Body of pancreas (tissue), 4 donors: Measurements from ENCODE around the gene PA2G4. TPM values are rescaled to one million over a fixed set of nuclear protein-coding genes. Genes with fewer than 3 reads are reported as not detected.

Source experiments
- ATAC-seq: fragments of 150-250 bp; one replicate; pipeline ENCODE4 v1.9.1; 2016
- DNase-seq, 4 donors: peaks; one replicate each; pipeline ENCODE4 v3.0.0-alpha.2; 2019
- H3K27ac ChIP-seq, 4 donors: fragments of 200-600 bp; sonication (generic); 1 replicate in 3 of 4; 2 replicates in 1 of 4; pipeline versions ENCODE4 v1.5.1 to v1.6.1; 2016 to 2019; ENCODE audit warnings: mild to moderate bottlenecking in 1 of 4, mixed read lengths in 1 of 4, moderate library complexity in 1 of 4
- H3K27me3 ChIP-seq, 2 donors: fragments of 200-600 bp; sonication (generic); one replicate each; pipeline ENCODE4 v1.6.0; 2016; ENCODE audit warnings: mild to moderate bottlenecking in 1 of 2
- H3K36me3 ChIP-seq, 2 donors: fragments of 200-600 bp; sonication (generic); replicated peaks in 1 of 2; 2 replicates each; pipeline ENCODE4 v1.5.1; 2016; ENCODE audit warnings: low read depth in 2 of 2; ENCODE audit not compliant: insufficient read depth in 1 of 2
- H3K4me1 ChIP-seq: fragments of 200-600 bp; sonication (generic); one replicate; pipeline ENCODE4 v1.6.0; 2016
- H3K4me3 ChIP-seq, 2 donors: fragments of 200-600 bp; sonication (generic); 1 replicate in 1 of 2; 2 replicates in 1 of 2; pipeline ENCODE4 v1.5.1; 2016 to 2019
- H3K9me3 ChIP-seq, 3 donors: fragments of 200-600 bp; sonication (generic); 1 replicate in 2 of 3; 2 replicates in 1 of 3; pipeline ENCODE4 v1.5.1; 2016
- CTCF ChIP-seq, 7 experiments: fragments of 450-650 bp in 4 of 7; fragments of 200-600 bp in 3 of 7; sonication (generic) in 3 of 7; IDR thresholded peaks; one replicate each; pipeline ENCODE4 v1.5.1; 2016 to 2019; ENCODE audit warnings: antibody characterized with exemption in 7 of 7
- POLR2A ChIP-seq, 3 donors: fragments of 450-650 bp; IDR thresholded peaks; one replicate each; pipeline ENCODE4 v1.6.1; 2016; ENCODE audit warnings: antibody characterized with exemption in 3 of 3, mild to moderate bottlenecking in 2 of 3
- WGBS, 2 donors: methylation state at CpG; one replicate each; pipeline ENCODE4 v1.1.5; 2017; 5-methylcytosine and 5-hydroxymethylcytosine counted together
- intact Hi-C: fragments of 100-400 bp; cut with DNase I; formaldehyde crosslinking; loops from one replicate; pipeline ENCODE4 v1.15.1; 2023
- total RNA-seq, 2 donors: library from RNA; depleted of rRNA; stranded (reverse); fragments of >200 nt; gene quantifications; one replicate each; pipeline ENCODE4 v1.1.0, GENCODE V29; 2016

The PA2G4 gene
- total RNA-seq, 2 donors from 2014 or later, result 49.4 to 107 TPM

- no peak for TF ChIP-seq POLR2A (IDR thresholded peaks at IDR 0.05)
- TF ChIP-seq CTCF (IDR thresholded peaks at IDR 0.05), result no peak
- ATAC-seq, result no peak
- no peaks in the 10 kb centered on the region for H3K4me1 ChIP-seq
- WGBS, 2 donors, result 87 to 92% methylated on average over 6 of the region's 6 CpGs
- H3K27ac ChIP-seq, result no peak overlapping the region
- intact Hi-C loops, result no loop called here
- DNase-seq, result no peak
- no peaks in the 10 kb centered on the region for H3K9me3 ChIP-seq
- no peak overlapping the region for H3K4me3 ChIP-seq
- H3K27me3 ChIP-seq, result no peaks in the 10 kb centered on the region
- peaks cover 11 to 36% of the 10 kb centered on the region in 2 donors for H3K36me3 ChIP-seq
These were observed 6.6 kb upstream of the PA2G4 start for GRCh38 chr12:56097738-56098137.

- WGBS, 2 donors, result 60 to 89% methylated on average over 3 of the region's 3 CpGs
- Histone ChIP-seq H3K27ac (no peak overlapping the region), H3K27me3 (no peaks in the 10 kb centered on the region), H3K4me1 (peaks cover 7% of the 10 kb centered on the region), H3K4me3 (no peak overlapping the region), H3K36me3 (peaks cover 7 to 28% of the 10 kb centered on the region in 2 donors), H3K9me3 (no peaks in the 10 kb centered on the region)
- TF ChIP-seq POLR2A (IDR thresholded peaks at IDR 0.05) (no peak), CTCF (IDR thresholded peaks at IDR 0.05) (no peak)
- ATAC-seq (no peak), DNase-seq (peak in 1 of 4 donors; percentile 28)
- intact Hi-C loops, result no loop called here
These were observed 5.8 kb upstream of the PA2G4 start for GRCh38 chr12:56098592-56098991.

- WGBS, 2 donors, result 81 to 83% methylated on average over 4 of the region's 4 CpGs
- Histone ChIP-seq H3K27ac (no peak overlapping the region), H3K4me1 (peaks cover 10% of the 10 kb centered on the region), H3K9me3 (no peaks in the 10 kb centered on the region), H3K4me3 (no peak overlapping the region), H3K27me3 (no peaks in the 10 kb centered on the region), H3K36me3 (peaks cover 7 to 24% of the 10 kb centered on the region in 2 donors)
- intact Hi-C loops, result no loop called here
- DNase-seq (no peak), ATAC-seq (no peak)
- TF ChIP-seq CTCF (IDR thresholded peaks at IDR 0.05), result no peak
- TF ChIP-seq POLR2A (IDR thresholded peaks at IDR 0.05), result no peak
These were observed 4.6 kb upstream of the PA2G4 start for GRCh38 chr12:56099787-56100186.

GRCh38 chr12:56101045-56101444, 3.3 kb upstream of the PA2G4 start:
- ATAC-seq (no peak), DNase-seq (no peak)
- 82 to 83% methylated on average over 13 to 14 of the region's 14 CpGs for WGBS, 2 donors
- no peak overlapping the region for H3K27ac ChIP-seq
- peaks cover 0 to 20% of the 10 kb centered on the region in 2 donors for H3K36me3 ChIP-seq
- intact Hi-C loops, result no loop called here
- peaks cover 19% of the 10 kb centered on the region for H3K4me1 ChIP-seq
- no peaks in the 10 kb centered on the region for H3K27me3 ChIP-seq
- no peaks in the 10 kb centered on the region for H3K9me3 ChIP-seq
- no peak overlapping the region for H3K4me3 ChIP-seq
- TF ChIP-seq POLR2A (IDR thresholded peaks at IDR 0.05) (no peak), CTCF (IDR thresholded peaks at IDR 0.05) (no peak)

- intact Hi-C loops, result no loop called here
- DNase-seq (no peak), ATAC-seq (no peak)
- Histone ChIP-seq H3K27me3 (no peaks in the 10 kb centered on the region), H3K4me1 (peaks cover 24% of the 10 kb centered on the region), H3K36me3 (peaks cover 0 to 11% of the 10 kb centered on the region in 2 donors), H3K4me3 (no peak overlapping the region), H3K9me3 (no peaks in the 10 kb centered on the region), H3K27ac (peak overlapping the region in 1 of 4 donors; percentile 82)
- no peak for TF ChIP-seq CTCF (IDR thresholded peaks at IDR 0.05)
- WGBS, 2 donors, result 21 to 35% methylated on average over 1 of the region's 1 CpG
These were observed 1.7 kb upstream of the PA2G4 start for GRCh38 chr12:56102683-56103065.
